K562 (cell line): Measurements from ENCODE around the gene PCNX2.

ENCODE experiments used
- NFYB ChIP-seq: IDR thresholded peaks from 2 replicates; pipeline ENCODE4 v1.6.1; 2011; ENCODE audit warnings: mild to moderate bottlenecking, moderate library complexity; ENCODE audit not compliant: insufficient read length; ENCODE audit errors: extremely low read depth
- POLR2A ChIP-seq: fragments of 450-650 bp; conservative IDR thresholded peaks from 2 replicates; pipeline ENCODE4 v1.6.1; 2016
- ZBTB7A ChIP-seq: IDR thresholded peaks from 2 replicates; pipeline ENCODE4 v1.6.1; 2011; ENCODE audit warnings: low read depth, mild to moderate bottlenecking, low read length, moderate library complexity, borderline replicate concordance; ENCODE audit not compliant: control insufficient read depth
- TF ChIP-seq, protein P1 (sequence below), 3 experiments: IDR thresholded peaks in 2 of 3; conservative IDR thresholded peaks in 1 of 3; 2 replicates each; pipeline ENCODE4 v1.5.1; 2011 to 2012; ENCODE audit warnings: low read length in 3 of 3, mild to moderate bottlenecking in 3 of 3, control low read depth in 2 of 3, improper control_type of control experiment in 1 of 3, inconsistent platforms in 1 of 3, low read depth in 1 of 3, mixed read lengths in 1 of 3, moderate library complexity in 1 of 3; ENCODE audit not compliant: insufficient read depth in 2 of 3

DNA sequence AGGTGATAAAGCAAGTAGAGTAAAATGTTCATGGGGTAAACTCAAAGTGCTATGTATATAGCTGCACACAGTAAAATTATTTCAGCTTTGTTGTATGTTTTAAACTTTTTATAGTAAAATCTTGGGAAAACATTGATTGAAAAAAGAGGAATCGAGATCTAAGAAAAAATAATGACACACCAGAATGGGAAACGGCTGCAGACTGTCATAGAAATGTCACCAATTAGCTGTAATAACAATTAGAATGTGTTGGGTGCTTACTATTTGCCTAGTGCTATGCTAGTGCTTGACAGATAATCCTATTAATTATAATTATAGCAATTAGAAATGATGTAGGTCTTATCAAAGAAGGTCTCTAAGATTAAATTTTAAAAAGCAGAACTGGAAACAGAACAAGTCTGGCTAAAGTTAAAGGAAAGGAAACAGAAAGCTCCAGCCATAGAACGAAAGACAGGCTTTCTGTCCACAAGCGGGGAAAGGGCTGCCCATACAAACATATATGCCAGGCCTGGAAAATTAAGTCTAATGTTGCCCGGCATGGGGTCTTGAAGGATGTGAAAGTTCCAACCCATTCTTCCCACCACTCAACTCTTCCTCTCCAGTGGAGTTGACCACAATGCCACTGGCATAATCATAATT is 5.0 kb downstream of the PCNX2 start:
- TF ChIP-seq ZBTB7A (no peak), NFYB (no peak), POLR2A (no peak)
- TF ChIP-seq, protein P1, sequence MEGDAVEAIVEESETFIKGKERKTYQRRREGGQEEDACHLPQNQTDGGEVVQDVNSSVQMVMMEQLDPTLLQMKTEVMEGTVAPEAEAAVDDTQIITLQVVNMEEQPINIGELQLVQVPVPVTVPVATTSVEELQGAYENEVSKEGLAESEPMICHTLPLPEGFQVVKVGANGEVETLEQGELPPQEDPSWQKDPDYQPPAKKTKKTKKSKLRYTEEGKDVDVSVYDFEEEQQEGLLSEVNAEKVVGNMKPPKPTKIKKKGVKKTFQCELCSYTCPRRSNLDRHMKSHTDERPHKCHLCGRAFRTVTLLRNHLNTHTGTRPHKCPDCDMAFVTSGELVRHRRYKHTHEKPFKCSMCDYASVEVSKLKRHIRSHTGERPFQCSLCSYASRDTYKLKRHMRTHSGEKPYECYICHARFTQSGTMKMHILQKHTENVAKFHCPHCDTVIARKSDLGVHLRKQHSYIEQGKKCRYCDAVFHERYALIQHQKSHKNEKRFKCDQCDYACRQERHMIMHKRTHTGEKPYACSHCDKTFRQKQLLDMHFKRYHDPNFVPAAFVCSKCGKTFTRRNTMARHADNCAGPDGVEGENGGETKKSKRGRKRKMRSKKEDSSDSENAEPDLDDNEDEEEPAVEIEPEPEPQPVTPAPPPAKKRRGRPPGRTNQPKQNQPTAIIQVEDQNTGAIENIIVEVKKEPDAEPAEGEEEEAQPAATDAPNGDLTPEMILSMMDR (IDR thresholded peaks at IDR 0.05 in 2 of 3, conservative IDR thresholded peaks at IDR 0.05 in 1 of 3; ENCODE audit: insufficient read depth in 2 of 3, low read depth in 1 of 3, low read length in 3 of 3): no peak
